H9 (cell line): Measurements from ENCODE around the gene NEURL3. TPM values are rescaled to one million over a fixed set of nuclear protein-coding genes. Genes with fewer than 3 reads are reported as not detected.
"Not testable (repeated sequence)": the region's sequence is repeated elsewhere in the genome, so short reads cannot be mapped to it uniquely, and the experiment has no call there.

Experiments
- DNase-seq: peaks from one replicate; pipeline ENCODE4 v3.0.0-alpha.2; 2017
- H2AFZ ChIP-seq: one replicate; pipeline ENCODE4 v1.6.1; 2013; ENCODE audit warnings: mild to moderate bottlenecking, low read length, control low read depth, moderate library complexity
- H2AK5ac ChIP-seq: 2 replicates; pipeline ENCODE4 v1.6.1; 2013; ENCODE audit warnings: low read length, control low read depth, mixed read lengths; ENCODE audit not compliant: insufficient read length
- H2BK120ac ChIP-seq: one replicate; pipeline ENCODE4 v1.6.1; 2013; ENCODE audit warnings: low read depth, mild to moderate bottlenecking, low read length, control low read depth, inconsistent platforms; ENCODE audit not compliant: poor library complexity, severe bottlenecking
- H2BK12ac ChIP-seq: 2 replicates; pipeline ENCODE4 v1.6.1; 2013; ENCODE audit warnings: low read length, control low read depth, mixed read lengths, low read depth; ENCODE audit not compliant: insufficient read length
- H2BK15ac ChIP-seq: 2 replicates; pipeline ENCODE4 v1.6.1; 2013; ENCODE audit warnings: low read depth, low read length, control low read depth
- H2BK20ac ChIP-seq: one replicate; pipeline ENCODE4 v1.6.1; 2013; ENCODE audit warnings: low read depth, mild to moderate bottlenecking, low read length, control low read depth, inconsistent platforms; ENCODE audit not compliant: poor library complexity, severe bottlenecking
- H2BK5ac ChIP-seq: 2 replicates; pipeline ENCODE4 v1.6.1; 2013; ENCODE audit warnings: low read length, control low read depth, mixed read lengths; ENCODE audit not compliant: insufficient read length
- H3K14ac ChIP-seq: 2 replicates; pipeline ENCODE4 v1.6.1; 2013; ENCODE audit warnings: low read length, control low read depth; ENCODE audit not compliant: insufficient read depth
- H3K18ac ChIP-seq: 2 replicates; pipeline ENCODE4 v1.6.1; 2013; ENCODE audit warnings: low read depth, mild to moderate bottlenecking, mixed read lengths, low read length, control low read depth; ENCODE audit not compliant: insufficient read length
- H3K23ac ChIP-seq: 2 replicates; pipeline ENCODE4 v1.6.1; 2013; ENCODE audit warnings: low read length, control low read depth, mixed read lengths, low read depth; ENCODE audit not compliant: insufficient read length
- H3K23me2 ChIP-seq: 2 replicates; pipeline ENCODE4 v1.6.1; 2013; ENCODE audit warnings: low read depth, mild to moderate bottlenecking, mixed read lengths, low read length, control low read depth; ENCODE audit not compliant: insufficient read length, poor library complexity, severe bottlenecking
- H3K27ac ChIP-seq: 2 replicates; pipeline ENCODE4 v1.5.1; 2013; ENCODE audit warnings: low read length, control low read depth, mixed read lengths, low read depth; ENCODE audit not compliant: insufficient read length
- H3K27me3 ChIP-seq: 2 replicates; pipeline ENCODE4 v1.6.1; 2013; ENCODE audit warnings: low read length, control low read depth, inconsistent platforms; ENCODE audit not compliant: insufficient read depth
- H3K4ac ChIP-seq: 2 replicates; pipeline ENCODE4 v1.6.1; 2013; ENCODE audit warnings: low read depth, mild to moderate bottlenecking, control low read depth, inconsistent platforms, low read length, moderate library complexity
- H3K4me1 ChIP-seq: 2 replicates; pipeline ENCODE4 v1.6.1; 2013; ENCODE audit warnings: low read length, control low read depth, inconsistent platforms; ENCODE audit not compliant: insufficient read depth
- H3K4me2 ChIP-seq: 2 replicates; pipeline ENCODE4 v1.6.1; 2013; ENCODE audit warnings: low read length, control low read depth, mixed read lengths; ENCODE audit not compliant: insufficient read length, insufficient read depth
- H3K56ac ChIP-seq: 2 replicates; pipeline ENCODE4 v1.6.1; 2013; ENCODE audit warnings: low read depth, mild to moderate bottlenecking, mixed read lengths, low read length, control low read depth; ENCODE audit not compliant: insufficient read length
- H3K79me1 ChIP-seq: 2 replicates; pipeline ENCODE4 v1.6.1; 2013; ENCODE audit warnings: low read depth, mild to moderate bottlenecking, moderate library complexity, low read length, control low read depth, inconsistent platforms; ENCODE audit not compliant: insufficient read depth, poor library complexity, severe bottlenecking
- H3K79me2 ChIP-seq: 2 replicates; pipeline ENCODE4 v1.6.1; 2013; ENCODE audit warnings: low read length, control low read depth, inconsistent platforms; ENCODE audit not compliant: insufficient read depth
- H3K9ac ChIP-seq: 2 replicates; pipeline ENCODE4 v1.6.1; 2013; ENCODE audit warnings: low read length, control low read depth, mixed read lengths; ENCODE audit not compliant: insufficient read length; ENCODE audit errors: extremely low read depth
- H3K9me3 ChIP-seq: one replicate; pipeline ENCODE4 v1.6.1; 2013; ENCODE audit warnings: low read depth, low read length, inconsistent platforms; ENCODE audit not compliant: control insufficient read depth
- H3T11ph ChIP-seq: one replicate; pipeline ENCODE4 v1.6.1; 2013; ENCODE audit warnings: mild to moderate bottlenecking, low read length, control low read depth, inconsistent platforms
- H4K20me1 ChIP-seq: one replicate; pipeline ENCODE4 v1.6.1; 2013; ENCODE audit not compliant: control insufficient read depth, insufficient read length, insufficient read depth
- H4K5ac ChIP-seq: 2 replicates; pipeline ENCODE4 v1.6.1; 2013; ENCODE audit warnings: low read depth, mild to moderate bottlenecking, mixed read lengths, low read length, control low read depth; ENCODE audit not compliant: insufficient read length
- H4K8ac ChIP-seq: replicated peaks from 2 replicates; pipeline ENCODE4 v1.6.1; 2013; ENCODE audit warnings: low read length, control low read depth, mixed read lengths, low read depth; ENCODE audit not compliant: insufficient read length
- H4K91ac ChIP-seq: 2 replicates; pipeline ENCODE4 v1.6.1; 2013; ENCODE audit warnings: low read depth, mild to moderate bottlenecking, moderate library complexity, mixed read lengths, low read length, control low read depth; ENCODE audit not compliant: insufficient read length
- H3K27ac Mint-ChIP-seq, 3 experiments: 2 replicates in 2 of 3; 3 replicates in 1 of 3; pipeline ENCODE4 v1.8.0; 2020 to 2021; ENCODE audit warnings: mixed read lengths in 3 of 3, mild to moderate bottlenecking in 1 of 3, moderate library complexity in 1 of 3
- H3K27me3 Mint-ChIP-seq: 2 replicates; pipeline ENCODE4 v1.8.0; 2021; ENCODE audit warnings: low read depth, mild to moderate bottlenecking, moderate library complexity, mixed read lengths
- H3K36me3 Mint-ChIP-seq, 3 experiments: 2 replicates in 2 of 3; 3 replicates in 1 of 3; pipeline ENCODE4 v1.8.0; 2020 to 2021; ENCODE audit warnings: low read depth in 3 of 3, mixed read lengths in 3 of 3; ENCODE audit not compliant: insufficient read depth in 1 of 3
- H3K4me1 Mint-ChIP-seq, 2 experiments: 2 replicates each; pipeline ENCODE4 v1.8.0; 2020; ENCODE audit warnings: mixed read lengths in 2 of 2
- H3K4me3 Mint-ChIP-seq, 2 experiments: 2 replicates in 1 of 2; 3 replicates in 1 of 2; pipeline ENCODE4 v1.8.0; 2020 to 2021; ENCODE audit warnings: mild to moderate bottlenecking in 2 of 2, mixed read lengths in 2 of 2, moderate library complexity in 1 of 2
- H3K9me3 Mint-ChIP-seq, 2 experiments: 2 replicates in 1 of 2; 3 replicates in 1 of 2; pipeline ENCODE4 v1.8.0; 2020; ENCODE audit warnings: mild to moderate bottlenecking in 2 of 2, mixed read lengths in 2 of 2, moderate library complexity in 1 of 2
- CTCF ChIP-seq: fragments of 200-600 bp; sonication (generic); conservative IDR thresholded peaks from 3 replicates; pipeline ENCODE4 v1.8.0; 2021; ENCODE audit warnings: antibody characterized with exemption, mild to moderate bottlenecking
- WGBS: extraction: QIAGEN DNeasy Blood & Tissue Kit; methylation state at CpG from one replicate; pipeline ENCODE4 v1.1.7; 2013; ENCODE audit warnings: missing lambda C conversion rate, low lambda C conversion rate, mixed read lengths; ENCODE audit not compliant: insufficient read length; ENCODE audit errors: extremely low coverage; 5-methylcytosine and 5-hydroxymethylcytosine counted together
- total RNA-seq: library from RNA; stranded (reverse); gene quantifications from 2 replicates; pipeline ENCODE4 v1.2.1, GENCODE V29; 2021

Gene NEURL3
- total RNA-seq, 1 experiment from 2014 or later, result not detected

GRCh38 chr2:96463119-96463518, 42.0 kb downstream of the NEURL3 start:
- H3K23me2 ChIP-seq, result no peaks in the 10 kb centered on the region
- no peak overlapping the region for H4K91ac ChIP-seq
- no peak overlapping the region for H3K14ac ChIP-seq
- H3K9me3 ChIP-seq, result no peaks in the 10 kb centered on the region
- peaks cover 16% of the 10 kb centered on the region for H3K27me3 Mint-ChIP-seq
- no peak overlapping the region for H3K18ac ChIP-seq
- no peak overlapping the region for H3K4me2 ChIP-seq
- no peak overlapping the region for H3K23ac ChIP-seq
- no peaks in the 10 kb centered on the region for H4K20me1 ChIP-seq
- no peak overlapping the region for H2AFZ ChIP-seq
- no peak overlapping the region for H3K27ac ChIP-seq
- no peaks in the 10 kb centered on the region for H3K4me1 ChIP-seq
- WGBS, result no CpG with 5 or more reads among the region's 2 CpGs
- H3K27me3 ChIP-seq, result no peaks in the 10 kb centered on the region
- no peaks in the 10 kb centered on the region for H3K79me1 ChIP-seq
- no peak overlapping the region for H3K4ac ChIP-seq
- no peak overlapping the region for H4K5ac ChIP-seq
- TF ChIP-seq CTCF, result no peak
- peaks cover 0 to 10% (median 10%) of the 10 kb centered on the region in 3 experiments; a peak in 4 of 7 replicates for H3K36me3 Mint-ChIP-seq
- H3K27ac Mint-ChIP-seq, result no peak overlapping the region
- no peak overlapping the region for H3K4me3 Mint-ChIP-seq
- H4K8ac ChIP-seq, result no peak overlapping the region
- no peak overlapping the region for H3T11ph ChIP-seq
- no peak overlapping the region for H2BK120ac ChIP-seq
- peaks cover 21 to 26% of the 10 kb centered on the region in 2 experiments for H3K9me3 Mint-ChIP-seq
- no peak for DNase-seq
- H3K79me2 ChIP-seq, result no peaks in the 10 kb centered on the region
- H2BK15ac ChIP-seq, result no peak overlapping the region
- no peak overlapping the region for H2BK12ac ChIP-seq
- H3K9ac ChIP-seq, result no peak overlapping the region
- H2BK20ac ChIP-seq, result no peak overlapping the region
- no peak overlapping the region for H2BK5ac ChIP-seq
- H3K56ac ChIP-seq, result no peak overlapping the region
- no peak overlapping the region for H2AK5ac ChIP-seq
- H3K4me1 Mint-ChIP-seq, result peaks cover 0 to 4% of the 10 kb centered on the region in 2 experiments; a peak in 1 of 4 replicates

GRCh38 chr2:96461616-96462015, 43.5 kb downstream of the NEURL3 start:
- H3K79me2 ChIP-seq, H3K27ac Mint-ChIP-seq, H4K5ac ChIP-seq, H2AK5ac ChIP-seq, H2BK5ac ChIP-seq, H3K4me1 ChIP-seq, H4K8ac ChIP-seq, H3K14ac ChIP-seq, H2BK20ac ChIP-seq, H3T11ph ChIP-seq, H2BK120ac ChIP-seq, H3K4ac ChIP-seq, H2BK15ac ChIP-seq, H3K18ac ChIP-seq, H3K56ac ChIP-seq, H3K27ac ChIP-seq, H2AFZ ChIP-seq, H3K23me2 ChIP-seq, H4K91ac ChIP-seq, H3K79me1 ChIP-seq, H3K4me3 Mint-ChIP-seq, H4K20me1 ChIP-seq, H2BK12ac ChIP-seq, H3K27me3 ChIP-seq, DNase-seq, H3K9ac ChIP-seq, H3K9me3 ChIP-seq, H3K23ac ChIP-seq, H3K4me2 ChIP-seq, H3K4me1 Mint-ChIP-seq: not testable (repeated sequence)
- peaks cover 16% of the 10 kb centered on the region for H3K27me3 Mint-ChIP-seq
- H3K9me3 Mint-ChIP-seq, result peaks cover 21 to 26% of the 10 kb centered on the region in 2 experiments
- H3K36me3 Mint-ChIP-seq, result peaks cover 0 to 10% (median 10%) of the 10 kb centered on the region in 3 experiments; a peak in 4 of 7 replicates
- no CpG with 5 or more reads among the region's 30 CpGs for WGBS
